NCI-H748 (cell line): ENCODE measurements around the gene CDRT15.
"Not testable (repeated sequence)": the region's sequence is repeated elsewhere in the genome, so short reads cannot be mapped to it uniquely, and the experiment has no call there.

ENCODE experiments used
- DNase-seq: peaks from one replicate; lab custom pipeline; 2025; ENCODE audit not compliant: unreplicated experiment; lab: John Stamatoyannopoulos, UW

Gene CDRT15

GRCh38 chr17:14190774-14191173 lies 45.9 kb downstream of the CDRT15 start:
- DNase-seq: not testable (repeated sequence)

GRCh38 chr17:14186443-14186842 lies 50.2 kb downstream of the CDRT15 start:
- DNase-seq: not testable (repeated sequence)
